NT2/D1 (cell line): ENCODE results near the gene CD300LD.

Source experiments
- SUZ12 ChIP-seq: IDR thresholded peaks from 2 replicates; pipeline ENCODE4 v1.6.1; 2011; ENCODE audit not compliant: insufficient read length, insufficient read depth; ENCODE audit errors: extremely low read depth
- YY1 ChIP-seq: IDR thresholded peaks from 2 replicates; pipeline ENCODE4 v1.6.1; 2011; ENCODE audit not compliant: insufficient read length, insufficient read depth
- ZNF274 ChIP-seq: IDR thresholded peaks from 2 replicates; pipeline ENCODE4 v1.6.1; 2011; ENCODE audit warnings: mild to moderate bottlenecking, low read depth, low read length

DNA sequence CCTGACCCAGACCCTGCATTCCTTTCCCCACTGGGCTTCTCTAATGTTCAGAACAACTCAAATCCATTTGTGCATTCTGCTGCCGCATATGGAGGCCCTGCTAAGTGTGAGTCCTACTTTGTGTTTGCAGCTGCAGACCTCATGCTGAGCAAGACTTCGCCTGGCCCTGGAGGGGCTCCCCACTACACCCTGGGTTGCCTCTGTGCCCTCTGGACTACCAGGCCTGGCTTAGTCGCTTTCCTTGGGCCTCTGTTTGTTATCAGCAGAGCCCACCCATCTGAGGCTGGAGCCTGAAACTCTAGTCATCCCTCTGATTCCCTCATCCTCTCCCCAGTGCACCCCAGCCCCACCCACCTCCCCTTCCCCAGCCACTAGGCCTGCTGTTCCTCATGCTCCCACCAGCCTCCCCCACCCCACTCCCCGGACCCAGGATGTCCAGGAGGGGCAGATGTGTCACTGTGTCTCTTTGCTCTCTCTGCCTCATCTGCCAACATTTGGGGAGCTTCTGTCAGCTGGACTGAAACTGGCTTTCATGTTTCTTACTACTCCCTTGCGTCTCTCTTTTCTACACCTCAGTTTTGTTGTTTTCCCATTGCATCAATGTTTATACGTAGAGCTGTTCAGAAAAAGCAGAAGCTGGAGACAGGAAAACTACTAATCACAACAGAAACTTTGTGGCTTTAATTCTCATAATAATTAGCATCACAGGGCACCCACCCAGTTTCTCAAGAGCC is 49.3 kb upstream of the CD300LD start:
- TF ChIP-seq YY1 = no peak
- TF ChIP-seq ZNF274 = no peak
- no peak for TF ChIP-seq SUZ12
